ENCODE data around the gene LHX2.

LHX2 gene

DNA sequence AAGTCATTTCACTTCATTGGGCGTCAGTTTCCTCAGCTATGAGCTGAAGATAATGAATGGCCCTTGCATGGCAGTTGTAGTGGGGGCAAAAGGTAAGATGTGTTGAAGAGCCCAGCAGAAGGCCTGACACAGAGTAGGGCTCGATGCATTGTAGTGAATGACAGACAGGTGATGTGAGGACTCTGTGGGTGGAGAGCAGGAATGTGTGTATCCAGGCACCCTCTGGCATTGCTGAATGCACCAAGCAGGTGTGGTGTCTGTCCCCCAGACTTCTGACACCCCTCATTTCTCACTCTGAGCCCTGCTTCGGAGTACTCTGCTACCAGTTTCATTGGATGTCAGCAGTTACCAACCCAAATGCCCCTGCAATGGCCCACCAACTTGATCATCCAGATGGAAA is 22.4 kb downstream of the LHX2 start:
- no peak overlapping the region for H3K4me3 ChIP-seq (ENCODE audit: low read depth, low read length)
- DNase-seq (ENCODE audit: low read depth), result no peak
- TF ChIP-seq, protein P1, sequence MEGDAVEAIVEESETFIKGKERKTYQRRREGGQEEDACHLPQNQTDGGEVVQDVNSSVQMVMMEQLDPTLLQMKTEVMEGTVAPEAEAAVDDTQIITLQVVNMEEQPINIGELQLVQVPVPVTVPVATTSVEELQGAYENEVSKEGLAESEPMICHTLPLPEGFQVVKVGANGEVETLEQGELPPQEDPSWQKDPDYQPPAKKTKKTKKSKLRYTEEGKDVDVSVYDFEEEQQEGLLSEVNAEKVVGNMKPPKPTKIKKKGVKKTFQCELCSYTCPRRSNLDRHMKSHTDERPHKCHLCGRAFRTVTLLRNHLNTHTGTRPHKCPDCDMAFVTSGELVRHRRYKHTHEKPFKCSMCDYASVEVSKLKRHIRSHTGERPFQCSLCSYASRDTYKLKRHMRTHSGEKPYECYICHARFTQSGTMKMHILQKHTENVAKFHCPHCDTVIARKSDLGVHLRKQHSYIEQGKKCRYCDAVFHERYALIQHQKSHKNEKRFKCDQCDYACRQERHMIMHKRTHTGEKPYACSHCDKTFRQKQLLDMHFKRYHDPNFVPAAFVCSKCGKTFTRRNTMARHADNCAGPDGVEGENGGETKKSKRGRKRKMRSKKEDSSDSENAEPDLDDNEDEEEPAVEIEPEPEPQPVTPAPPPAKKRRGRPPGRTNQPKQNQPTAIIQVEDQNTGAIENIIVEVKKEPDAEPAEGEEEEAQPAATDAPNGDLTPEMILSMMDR (IDR thresholded peaks at IDR 0.05; ENCODE audit: insufficient read depth, low read depth, low read length, missing control alignments), result no peak

DNA sequence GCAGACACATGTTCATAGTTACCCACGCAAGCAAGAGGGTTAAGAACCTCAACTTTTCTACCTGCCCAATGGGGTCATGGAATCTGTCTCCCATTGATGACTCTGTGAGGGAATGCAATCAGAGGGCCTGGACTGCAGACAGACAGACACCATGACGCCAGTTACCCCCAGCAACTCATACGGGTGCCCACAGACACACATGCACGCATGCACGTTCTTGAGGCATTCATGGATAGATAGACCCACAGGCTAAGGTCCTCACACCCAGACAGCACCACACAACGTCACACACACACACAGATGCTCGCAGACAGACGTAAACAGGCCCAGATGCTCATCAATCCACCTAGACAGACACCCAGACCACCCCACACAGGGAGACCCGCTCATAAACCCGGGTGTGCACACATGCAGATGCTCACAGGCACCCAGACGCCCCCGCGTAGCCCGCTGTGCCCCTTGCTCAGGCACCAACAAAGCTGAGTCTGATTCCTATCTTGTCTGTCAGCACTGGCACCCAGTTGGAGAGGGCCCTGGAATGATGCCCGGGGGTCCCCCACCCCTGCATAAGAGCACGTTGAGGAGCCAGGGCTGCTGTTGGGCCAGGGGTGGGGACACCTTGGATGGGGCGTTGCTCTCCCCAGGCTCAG is 23.6 kb downstream of the LHX2 start:
- no peak for DNase-seq (ENCODE audit: low read depth)
- H3K4me3 ChIP-seq (ENCODE audit: low read depth, low read length), result no peak overlapping the region
- TF ChIP-seq, protein P1 (IDR thresholded peaks at IDR 0.05; ENCODE audit: insufficient read depth, low read depth, low read length, missing control alignments), result no peak

DNA sequence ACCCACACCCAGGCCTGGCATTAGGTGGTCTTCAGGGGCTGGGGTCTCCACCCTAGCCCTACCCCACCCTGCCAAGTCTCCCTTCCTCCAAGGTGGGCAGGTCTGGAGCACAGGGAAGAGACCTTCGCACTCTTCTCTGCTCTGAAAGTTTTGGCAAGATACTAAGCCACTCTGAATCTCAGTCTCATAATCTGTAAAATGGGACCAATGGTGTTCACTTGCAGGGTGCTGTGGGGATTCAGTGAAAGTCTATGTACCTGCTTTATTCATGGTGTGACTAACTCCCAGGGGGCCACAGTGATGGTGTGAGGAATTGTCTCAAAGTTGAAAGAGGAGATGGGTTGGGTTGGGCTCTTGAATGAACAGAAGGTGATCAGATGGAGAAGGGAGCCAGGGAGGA is 25.0 kb downstream of the LHX2 start:
- no peak overlapping the region for H3K4me3 ChIP-seq (ENCODE audit: low read depth, low read length)
- DNase-seq (ENCODE audit: low read depth), result no peak
- TF ChIP-seq, protein P1 (IDR thresholded peaks at IDR 0.05; ENCODE audit: insufficient read depth, low read depth, low read length, missing control alignments), result no peak

DNA sequence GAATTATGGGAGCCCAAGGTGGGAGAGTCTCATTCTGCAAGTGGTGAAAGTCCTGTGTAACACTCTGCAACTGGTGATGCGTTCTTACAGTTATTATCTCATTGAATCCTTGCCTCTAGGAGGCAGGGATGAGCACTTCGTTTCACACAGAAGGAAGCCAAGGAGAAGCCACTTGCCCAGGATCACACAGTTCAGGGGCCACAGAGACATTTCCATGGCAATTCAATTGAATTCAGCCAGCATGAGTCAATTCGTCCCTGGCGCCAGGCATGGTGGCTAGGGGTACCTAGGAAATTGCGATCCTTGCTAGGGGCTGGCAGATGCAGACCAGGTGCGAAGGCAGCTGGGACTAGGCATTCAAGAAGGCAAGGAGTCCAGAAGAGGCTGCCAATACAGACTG is 26.2 kb downstream of the LHX2 start:
- H3K4me3 ChIP-seq (ENCODE audit: low read depth, low read length), result no peak overlapping the region
- TF ChIP-seq, protein P1 (IDR thresholded peaks at IDR 0.05; ENCODE audit: insufficient read depth, low read depth, low read length, missing control alignments), result no peak
- no peak for DNase-seq (ENCODE audit: low read depth)

DNA sequence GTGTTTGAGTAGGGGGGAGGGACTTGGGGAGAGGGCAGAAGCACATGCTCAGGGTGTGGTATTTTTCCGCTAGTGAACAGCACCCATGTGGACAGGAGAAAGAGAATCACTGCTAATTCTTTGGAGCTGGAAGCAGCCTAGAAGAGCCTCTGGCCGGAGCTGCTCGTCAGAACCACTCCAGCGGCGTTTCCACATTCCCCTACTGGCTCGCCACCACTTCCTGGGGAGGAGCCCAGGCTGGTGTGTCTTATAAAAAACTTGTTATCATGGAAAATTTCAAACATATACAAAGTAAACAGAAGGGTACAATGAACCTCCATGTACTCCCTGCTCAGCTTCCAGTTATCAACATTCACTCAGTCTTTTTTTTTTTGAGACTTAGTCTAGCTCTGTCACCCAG is 26.7 kb downstream of the LHX2 start:
- TF ChIP-seq, protein P1 (IDR thresholded peaks at IDR 0.05; ENCODE audit: insufficient read depth, low read depth, low read length, missing control alignments), result no peak
- no peak for DNase-seq (ENCODE audit: low read depth)
- no peak overlapping the region for H3K4me3 ChIP-seq (ENCODE audit: low read depth, low read length)

DNA sequence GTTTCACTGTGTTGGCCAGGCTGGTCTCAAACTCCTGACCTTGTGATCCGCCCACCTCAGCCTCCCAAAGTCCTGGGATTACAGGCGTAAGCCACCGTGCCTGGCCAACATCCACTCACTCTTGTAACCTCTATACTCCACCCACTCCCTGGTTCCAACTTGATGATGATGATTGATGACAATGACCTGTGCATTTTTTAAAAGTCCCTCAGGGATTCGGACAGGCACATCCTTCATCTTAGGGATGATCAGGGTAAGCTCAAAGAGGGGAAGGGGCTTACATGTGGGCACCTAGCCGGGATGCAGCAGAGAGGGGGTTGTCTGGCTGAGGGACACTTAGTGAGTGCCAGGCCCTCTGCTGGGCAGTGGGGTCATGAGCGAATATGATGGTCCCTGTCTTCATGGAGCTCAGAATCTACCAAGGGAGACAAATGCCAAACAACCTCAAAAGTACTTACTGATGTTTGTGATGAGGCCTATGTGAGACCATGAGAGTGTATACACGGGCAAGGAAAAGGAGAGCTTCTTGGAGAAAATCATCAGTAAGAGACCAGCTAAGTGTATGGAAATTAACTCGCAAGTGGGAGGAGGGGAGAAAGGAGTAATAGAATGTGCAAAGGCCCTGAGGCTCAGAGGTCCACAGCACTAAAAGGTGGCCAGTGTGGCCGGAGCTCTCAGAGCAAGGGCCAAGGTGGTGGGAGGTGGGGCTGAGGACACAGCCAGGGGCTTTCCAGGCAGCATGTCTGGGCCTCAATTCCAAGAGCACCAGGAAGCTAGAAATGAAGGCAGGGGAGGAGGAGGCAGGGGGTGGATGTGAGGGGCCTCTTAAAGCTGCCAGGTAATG is 27.4 kb downstream of the LHX2 start:
- no peak for DNase-seq (ENCODE audit: low read depth)
- TF ChIP-seq, protein P1 (IDR thresholded peaks at IDR 0.05; ENCODE audit: insufficient read depth, low read depth, low read length, missing control alignments), result peak; percentile 13
- no peak overlapping the region for H3K4me3 ChIP-seq (ENCODE audit: low read depth, low read length)

Measured in GM12865 (cell line).